GM12878 (cell line): ENCODE data around the gene FNTB. TPM values are rescaled to one million over a fixed set of nuclear protein-coding genes. Genes with fewer than 3 reads are reported as not detected.

Experiments
- ATAC-seq: fragments of 200-7000 bp; cut with Tn5 transposase; 3 replicates; pipeline ENCODE4 v1.9.1; 2020; ENCODE audit warnings: mild to moderate bottlenecking, moderate library complexity
- BruUV-seq: library from RNA; stranded (reverse); fragments of 400-500 nt; replicated peaks from 2 replicates; lab custom pipeline; 2021; lab: Mats Ljungman, UMichigan
- CTCF ChIA-PET: fragments of 300-600 bp; sonication (Branson Sonifier 250); formaldehyde crosslinking; extraction: SDS; loops from one replicate; lab custom pipeline; 2021; ENCODE audit warnings: inconsistent platforms; lab: Yijun Ruan, JAX
- POLR2A ChIA-PET: fragments of 350-600 bp; formaldehyde crosslinking; extraction: SDS; loops from one replicate; lab custom pipeline; 2021; ENCODE audit warnings: inconsistent platforms; lab: Charles Lee
- RAD21 ChIA-PET: fragments of 300-600 bp; sonication (Branson Sonifier 250); formaldehyde crosslinking; loops from one replicate; lab custom pipeline; 2023; ENCODE audit warnings: antibody characterized with exemption; ENCODE audit not compliant: unreplicated experiment; lab: Charles Lee
- SMC1A ChIA-PET: fragments of 300-600 bp; sonication (Branson Sonifier 250); formaldehyde crosslinking; loops from one replicate; lab custom pipeline; 2023; ENCODE audit not compliant: unreplicated experiment, uncharacterized antibody; lab: Charles Lee
- DNase-seq: peaks from one replicate; pipeline ENCODE4 v3.0.0-alpha.2; 2011; ENCODE audit warnings: low read depth, low spot score
- FAIRE-seq: peaks from 3 replicates; lab custom pipeline; 2011; peaks lifted over from hg19 to GRCh38; lab: Jason Lieb, UNC
- H2AFZ ChIP-seq: 2 replicates; pipeline ENCODE4 v1.6.0; 2011; ENCODE audit warnings: low read depth, low read length, control low read depth; ENCODE audit not compliant: control insufficient read depth
- H3K27ac ChIP-seq: 2 replicates; pipeline ENCODE4 v1.5.1; 2011; ENCODE audit warnings: control low read depth; ENCODE audit not compliant: control insufficient read depth, insufficient read depth
- H3K27me3 ChIP-seq, 2 experiments: replicated peaks in 1 of 2; 2 replicates each; pipeline versions ENCODE4 v1.6.0 to v1.6.1; 2011; ENCODE audit warnings: low read length in 1 of 2; ENCODE audit not compliant: control insufficient read depth in 2 of 2, insufficient read depth in 2 of 2
- H3K36me3 ChIP-seq, 2 experiments: 2 replicates each; pipeline ENCODE4 v1.5.1; 2011; ENCODE audit warnings: low read length in 1 of 2; ENCODE audit not compliant: control insufficient read depth in 2 of 2, insufficient read depth in 2 of 2
- H3K4me1 ChIP-seq: 2 replicates; pipeline ENCODE4 v1.6.1; 2011; ENCODE audit warnings: mild to moderate bottlenecking, low read length, moderate library complexity, mixed read lengths; ENCODE audit not compliant: control insufficient read depth, insufficient read depth
- H3K4me2 ChIP-seq: 2 replicates; pipeline ENCODE4 v1.6.0; 2011; ENCODE audit warnings: control low read depth; ENCODE audit not compliant: control insufficient read depth, insufficient read depth
- H3K4me3 ChIP-seq: fragments of 200-600 bp; sonication (generic); 2 replicates; pipeline ENCODE4 v1.5.1; 2016
- H3K79me2 ChIP-seq: 2 replicates; pipeline ENCODE4 v1.6.0; 2011; ENCODE audit warnings: low read length; ENCODE audit not compliant: control insufficient read depth, insufficient read depth
- H3K9ac ChIP-seq: 2 replicates; pipeline ENCODE4 v1.8.0; 2011; ENCODE audit warnings: low read length, control low read depth, mixed read lengths; ENCODE audit not compliant: control insufficient read depth, insufficient read depth
- H3K9me3 ChIP-seq: replicated peaks from 3 replicates; pipeline ENCODE4 v1.5.1; 2011; ENCODE audit warnings: mild to moderate bottlenecking, low read length; ENCODE audit not compliant: control insufficient read depth, insufficient read depth
- H4K20me1 ChIP-seq: 2 replicates; pipeline ENCODE4 v1.6.0; 2011; ENCODE audit not compliant: control insufficient read depth, insufficient read depth
- CHD2 ChIP-seq: IDR thresholded peaks from 2 replicates; pipeline ENCODE4 v1.6.1; 2011; ENCODE audit warnings: low read depth, low read length, improper control_type of control experiment, borderline replicate concordance
- MLLT1 ChIP-seq: fragments of 450-650 bp; IDR thresholded peaks from 2 replicates; pipeline ENCODE4 v1.6.1; 2016; ENCODE audit warnings: mild to moderate bottlenecking
- SMAD1 ChIP-seq: fragments of 450-650 bp; IDR thresholded peaks from 2 replicates; pipeline ENCODE4 v1.6.1; 2018; ENCODE audit warnings: mild to moderate bottlenecking, low read depth; ENCODE audit not compliant: partially characterized antibody
- SPI1 ChIP-seq: IDR thresholded peaks from 2 replicates; pipeline ENCODE4 v1.6.1; 2011; ENCODE audit warnings: low read depth, mild to moderate bottlenecking, low read length, moderate library complexity, borderline replicate concordance; ENCODE audit not compliant: insufficient read depth
- WGBS: methylation state at CpG from one replicate; pipeline ENCODE4 v1.1.6; 2016; ENCODE audit warnings: low lambda C conversion rate; ENCODE audit not compliant: insufficient replicate concordance, insufficient coverage; ENCODE audit errors: missing lambda C conversion rate; 5-methylcytosine and 5-hydroxymethylcytosine counted together
- in situ Hi-C: fragments of 300-500 bp; cut with MboI; formaldehyde crosslinking; loops from 9 replicates; pipeline ENCODE4 v1.14.3; 2018; ENCODE audit warnings: mixed read lengths
- intact Hi-C: fragments of 100-400 bp; cut with micrococcal nuclease; formaldehyde crosslinking; loops from one replicate; pipeline ENCODE4 v1.14.2; 2022; ENCODE audit not compliant: unreplicated experiment
- polyA plus RNA-seq, 11 experiments: library from polyadenylated mRNA; depleted of rRNA in 4 of 11; unstranded in 6 of 11; stranded (reverse) in 5 of 11; fragments of >200 nt; fragmentation: Nextera tagmentation in 4 of 11; fragmentation: Illumina TruSeq in 1 of 11; extraction: Ambion mirVana in 4 of 11; extraction: Trizol in 1 of 11; gene quantifications; 1 replicate in 1 of 11; 2 replicates in 10 of 11; pipeline versions ENCODE4 v1.2.1 to v1.2.3, GENCODE V29; 2011 to 2016; ENCODE audit warnings: inconsistent platforms in 2 of 11, missing spikeins in 2 of 11, low read depth in 1 of 11
- total RNA-seq, 4 experiments: library from RNA; depleted of rRNA in 3 of 4; stranded (reverse); fragments of >200 nt in 3 of 4; fragmentation: Illumina TruSeq in 1 of 4; extraction: Trizol in 1 of 4; gene quantifications; 2 replicates each; pipeline versions ENCODE4 v1.2.1 to v1.2.3, GENCODE V29; 2013 to 2021

FNTB gene
- total and polyA plus RNA-seq, 10 of the 15 experiments (the other 5 are each of a cell fraction or from before 2014, with no cell fraction given) = 10.4 to 25.1 (median 16.7) TPM

- Histone ChIP-seq H3K9ac (no peak overlapping the region), H4K20me1 (no peaks in the 10 kb centered on the region), H3K9me3 (no peaks in the 10 kb centered on the region), H3K27me3 (no peaks in the 10 kb centered on the region), H3K4me2 (no peak overlapping the region), H3K4me1 (peaks cover 19% of the 10 kb centered on the region), H3K79me2 (no peaks in the 10 kb centered on the region), H2AFZ (no peak overlapping the region), H3K27ac (no peak overlapping the region), H3K36me3 (no peaks in the 10 kb centered on the region), H3K4me3 (no peak overlapping the region)
- in situ Hi-C loops (no loop called here), intact Hi-C loops (no loop called here)
- ChIA-PET RAD21 (interaction anchor here (1.1 to 1.8 kb wide), 5 partner anchors 10 to 149 kb away, joined by 3 to 6 read pairs (median 4); partner anchors contain the start of genes FNTB and MAX), CTCF (interaction anchor here (0.5 to 2.9 kb wide), 9 partner anchors 9 to 43 kb away, joined by 3 to 12 read pairs (median 5); partner anchors contain the start of genes FNTB and GPX2), SMC1A (interaction anchor here (0.8 to 3.3 kb wide), 10 partner anchors 9 to 62 kb away, joined by 3 to 13 read pairs (median 6); partner anchors contain the start of genes CHURC1 and FNTB), POLR2A (interaction anchor here (0.9 to 2.0 kb wide), 3 partner anchors 10 to 39 kb away, joined by 3 to 9 read pairs (median 4); partner anchors contain the start of gene CHURC1)
- WGBS = 97% methylated on average over 6 of the region's 6 CpGs
- ATAC-seq (no peak), DNase-seq (no peak), FAIRE-seq (no peak)
- BruUV-seq = no TSS peak
- TF ChIP-seq CHD2 = no peak
- no peak for TF ChIP-seq MLLT1
- TF ChIP-seq SMAD1 = no peak
- TF ChIP-seq SPI1 = no peak
Measured at GRCh38 chr14:64953661-64954060, 33.0 kb upstream of the FNTB start.
